HEK293 (cell line): ENCODE data around the gene FNDC1.
A peak's percentile ranks its signal among the peaks of the same experiment; 100 is the strongest.

Source experiments
- CTCF ChIA-PET: fragments of 350-600 bp; formaldehyde crosslinking; extraction: SDS; loops from one replicate; lab custom pipeline; 2021; ENCODE audit warnings: antibody characterized with exemption; lab: Yijun Ruan, JAX
- POLR2A ChIA-PET: fragments of 300-600 bp; formaldehyde crosslinking; extraction: SDS; loops from one replicate; lab custom pipeline; 2020; ENCODE audit warnings: antibody characterized with exemption, inconsistent platforms; lab: Yijun Ruan, JAX
- H3K27ac ChIP-seq: fragments of 200-500 bp; sonication (Bioruptor generic); 2 replicates; pipeline ENCODE4 v1.5.1; 2014; ENCODE audit warnings: low read depth, low read length, control low read depth, inconsistent platforms; ENCODE audit errors: extremely low read depth
- H3K36me3 ChIP-seq, 2 experiments: fragments of 200-500 bp in 1 of 2; sonication (Bioruptor generic) in 1 of 2; 1 replicate in 1 of 2; 2 replicates in 1 of 2; pipeline ENCODE4 v1.5.1; 2014 to 2017; ENCODE audit warnings: inconsistent platforms in 2 of 2, low read length in 2 of 2; ENCODE audit not compliant: control insufficient read depth in 2 of 2, insufficient read depth in 1 of 2
- H3K4me1 ChIP-seq: fragments of 200-500 bp; sonication (Bioruptor generic); 2 replicates; pipeline ENCODE4 v1.5.1; 2014; ENCODE audit warnings: mild to moderate bottlenecking, low read length, inconsistent platforms; ENCODE audit not compliant: control insufficient read depth, insufficient read depth
- H3K4me3 ChIP-seq: 2 replicates; pipeline ENCODE4 v1.5.1; 2011; ENCODE audit warnings: low read depth, mild to moderate bottlenecking, control low read depth, low read length, moderate library complexity
- H3K9me3 ChIP-seq: fragments of 200-500 bp; sonication (Bioruptor generic); 2 replicates; pipeline ENCODE4 v1.5.1; 2014; ENCODE audit warnings: low read depth, low read length, inconsistent platforms; ENCODE audit not compliant: control insufficient read depth, insufficient read depth
- HOXA7 ChIP-seq: sonication (generic); formaldehyde crosslinking; IDR thresholded peaks from 2 replicates; pipeline ENCODE4 v1.8.1; 2022; ENCODE audit warnings: missing genetic modification reagents, borderline replicate concordance
- HOXC10 ChIP-seq: sonication (generic); formaldehyde crosslinking; IDR thresholded peaks from 2 replicates; pipeline ENCODE4 v1.8.1; 2023; ENCODE audit warnings: mild to moderate bottlenecking, missing genetic modification reagents
- MYNN ChIP-seq: fragments of 450-650 bp; formaldehyde crosslinking; IDR thresholded peaks from 2 replicates; pipeline ENCODE4 v1.5.1; 2016; ENCODE audit warnings: missing biosample characterization, missing genetic modification characterization, borderline replicate concordance
- PRDM4 ChIP-seq: fragments of 450-650 bp; formaldehyde crosslinking; IDR thresholded peaks from 2 replicates; pipeline ENCODE4 v1.5.1; 2017; ENCODE audit warnings: missing biosample characterization, missing genetic modification characterization
- SETDB1 ChIP-seq: IDR thresholded peaks from one replicate; pipeline ENCODE4 v1.6.1; 2017; ENCODE audit warnings: mild to moderate bottlenecking, low read length, moderate library complexity, mixed read lengths; ENCODE audit not compliant: insufficient read length
- TSHZ1 ChIP-seq: fragments of 450-650 bp; formaldehyde crosslinking; IDR thresholded peaks from 2 replicates; pipeline ENCODE4 v1.5.1; 2016; ENCODE audit warnings: missing biosample characterization, missing genetic modification characterization, borderline replicate concordance
- ZNF133 ChIP-seq: fragments of 450-650 bp; formaldehyde crosslinking; IDR thresholded peaks from 2 replicates; pipeline ENCODE4 v1.5.1; 2016; ENCODE audit warnings: missing biosample characterization, missing genetic modification characterization
- ZNF138 ChIP-seq: fragments of 450-650 bp; formaldehyde crosslinking; IDR thresholded peaks from 2 replicates; pipeline ENCODE4 v1.5.1; 2016; ENCODE audit warnings: missing biosample characterization, missing genetic modification characterization, borderline replicate concordance
- ZNF23 ChIP-seq: fragments of 450-650 bp; formaldehyde crosslinking; IDR thresholded peaks from 2 replicates; pipeline ENCODE4 v1.5.1; 2016; ENCODE audit warnings: missing biosample characterization, missing genetic modification characterization, borderline replicate concordance
- ZNF239 ChIP-seq: fragments of 450-650 bp; formaldehyde crosslinking; IDR thresholded peaks from 2 replicates; pipeline ENCODE4 v1.5.1; 2016; ENCODE audit warnings: missing biosample characterization, missing genetic modification characterization
- ZNF488 ChIP-seq: fragments of 450-650 bp; formaldehyde crosslinking; IDR thresholded peaks from 2 replicates; pipeline ENCODE4 v1.5.1; 2016; ENCODE audit warnings: missing biosample characterization, missing genetic modification characterization
- ZNF549 ChIP-seq: fragments of 450-650 bp; IDR thresholded peaks from 2 replicates; pipeline ENCODE4 v1.5.1; 2018; ENCODE audit warnings: missing biosample characterization, missing genetic modification characterization, mild to moderate bottlenecking, inconsistent platforms, moderate library complexity
- ZNF600 ChIP-seq: fragments of 450-650 bp; formaldehyde crosslinking; IDR thresholded peaks from 2 replicates; pipeline ENCODE4 v1.5.1; 2016; ENCODE audit warnings: missing biosample characterization, missing genetic modification characterization
- ZNF664 ChIP-seq: fragments of 450-650 bp; formaldehyde crosslinking; IDR thresholded peaks from 2 replicates; pipeline ENCODE4 v1.5.1; 2016; ENCODE audit warnings: missing biosample characterization, missing genetic modification characterization
- ZNF843 ChIP-seq: fragments of 450-650 bp; formaldehyde crosslinking; IDR thresholded peaks from 2 replicates; pipeline ENCODE4 v1.5.1; 2016; ENCODE audit warnings: missing biosample characterization, missing genetic modification characterization

FNDC1 gene

GRCh38 chr6:159156089-159156488 lies 13.1 kb upstream of the FNDC1 start:
- Histone ChIP-seq H3K27ac (no peak overlapping the region), H3K4me3 (no peak overlapping the region), H3K36me3 (no peaks in the 10 kb centered on the region), H3K9me3 (no peaks in the 10 kb centered on the region), H3K4me1 (no peaks in the 10 kb centered on the region)
- TF ChIP-seq ZNF600 (tag by site-specific recombination) (no peak), SETDB1 (peak; percentile 84)
- CTCF ChIA-PET: interaction anchor here (0.6 to 1.1 kb wide), 5 partner anchors 22 to 1399 kb away, joined by 3 to 4 read pairs (median 3); no protein-coding TSS in a partner anchor
- POLR2A ChIA-PET: no interaction called here

- Histone ChIP-seq H3K27ac (no peak overlapping the region), H3K9me3 (no peaks in the 10 kb centered on the region), H3K36me3 (no peaks in the 10 kb centered on the region), H3K4me3 (no peak overlapping the region), H3K4me1 (no peaks in the 10 kb centered on the region)
- CTCF ChIA-PET: interaction anchor here (1.4 kb wide), 1 partner anchor 23 kb away, joined by 3 read pairs; no protein-coding TSS in a partner anchor
- TF ChIP-seq ZNF549 (no peak), ZNF23 (tag by site-specific recombination) (no peak), ZNF488 (tag by site-specific recombination) (no peak), MYNN (tag by site-specific recombination) (no peak)
- POLR2A ChIA-PET: no interaction called here
Observed at GRCh38 chr6:159157431-159157830, 11.8 kb upstream of the FNDC1 start.

- ChIA-PET POLR2A (no interaction called here), CTCF (interaction anchor here (2.1 to 2.9 kb wide), 3 partner anchors 10 to 26 kb away, joined by 6 to 10 read pairs (median 9); no protein-coding TSS in a partner anchor)
- no peaks in the 10 kb centered on the region for H3K4me1 ChIP-seq
Observed at GRCh38 chr6:159161839-159162238, 7.4 kb upstream of the FNDC1 start.

GRCh38 chr6:159163901-159164370 lies 5.3 kb upstream of the FNDC1 start:
- Histone ChIP-seq H3K4me3 (no peak overlapping the region), H3K27ac (no peak overlapping the region), H3K9me3 (no peaks in the 10 kb centered on the region), H3K4me1 (no peaks in the 10 kb centered on the region), H3K36me3 (no peaks in the 10 kb centered on the region)
- TF ChIP-seq ZNF843: no peak
- POLR2A ChIA-PET: no interaction called here
- CTCF ChIA-PET: interaction anchor here (0.6 to 1.1 kb wide), 2 partner anchors 10 to 1539 kb away, joined by 3 read pairs; no protein-coding TSS in a partner anchor

More at GRCh38 chr6:159161839-159162238, 7.4 kb upstream of the FNDC1 start:
- no peaks in the 10 kb centered on the region for H3K9me3 ChIP-seq
- no peak overlapping the region for H3K4me3 ChIP-seq
- TF ChIP-seq HOXC10 (CRISPR knock-in tag) (no peak), ZNF133 (peak; percentile 88; the same call in 1 of the 2 replicates)
- TF ChIP-seq, all 188 proteins: peak for 1
- no peak overlapping the region for H3K27ac ChIP-seq
- no peaks in the 10 kb centered on the region for H3K36me3 ChIP-seq

- no peaks in the 10 kb centered on the region for H3K9me3 ChIP-seq
- no peaks in the 10 kb centered on the region for H3K36me3 ChIP-seq
- ChIA-PET POLR2A (no interaction called here), CTCF (interaction anchor here (0.6 to 8.1 kb wide), 7 partner anchors 10 to 486 kb away, joined by 3 to 130 read pairs (median 3); no protein-coding TSS in a partner anchor)
- no peak overlapping the region for H3K27ac ChIP-seq
- H3K4me1 ChIP-seq: no peaks in the 10 kb centered on the region
- H3K4me3 ChIP-seq: peak overlapping the region; percentile 29
- TF ChIP-seq PRDM4 (tag by site-specific recombination): no peak
- TF ChIP-seq ZNF138 (tag by site-specific recombination): no peak
- TF ChIP-seq ZNF664 (tag by site-specific recombination): no peak
- no peak for TF ChIP-seq TSHZ1 (tag by site-specific recombination)
- no peak for TF ChIP-seq ZNF239 (tag by site-specific recombination)
- no peak for TF ChIP-seq HOXA7 (CRISPR knock-in tag)
Observed at GRCh38 chr6:159168536-159169192, 536 bp upstream of the FNDC1 start.
